Esophagus mucosa (tissue), 1 donor: ENCODE data around the gene ZDHHC17. TPM values are rescaled to one million over a fixed set of nuclear protein-coding genes. Genes with fewer than 3 reads are reported as not detected.
"Not testable (repeated sequence)": the region's sequence is repeated elsewhere in the genome, so short reads cannot be mapped to it uniquely, and the experiment has no call there.

ENCODE experiments used
- ATAC-seq: fragments of 200-7000 bp; cut with Tn5 transposase; one replicate; pipeline ENCODE4 v1.9.1; 2020
- total RNA-seq: library from RNA; stranded (reverse); gene quantifications from one replicate; pipeline ENCODE4 v1.2.4, GENCODE V29; 2023
- donor health status: DM: yes; HTN: yes; CAD: no.

Gene ZDHHC17
- total RNA-seq, 1 donor from 2014 or later, result 9.3 TPM

DNA sequence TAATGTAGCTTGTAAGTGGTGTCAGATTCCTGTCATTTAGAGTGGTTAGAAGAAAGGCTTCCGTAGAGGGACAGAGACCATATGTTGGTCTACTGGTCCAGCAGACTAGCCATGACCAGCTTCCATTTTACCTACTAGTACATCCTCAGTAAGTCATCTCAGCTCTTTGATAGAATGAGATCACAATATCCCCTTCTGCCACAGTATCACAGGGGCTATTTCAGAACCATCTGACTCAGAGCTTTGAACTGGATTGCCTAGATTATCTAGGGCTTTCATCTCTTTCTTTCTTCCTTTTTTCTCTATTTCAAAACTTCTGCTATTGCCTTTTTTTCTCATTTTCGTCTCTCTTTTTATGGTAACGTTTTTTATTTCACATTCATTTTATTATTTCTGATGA lies 4.7 kb downstream of the ZDHHC17 start:
- ATAC-seq, result no peak

DNA sequence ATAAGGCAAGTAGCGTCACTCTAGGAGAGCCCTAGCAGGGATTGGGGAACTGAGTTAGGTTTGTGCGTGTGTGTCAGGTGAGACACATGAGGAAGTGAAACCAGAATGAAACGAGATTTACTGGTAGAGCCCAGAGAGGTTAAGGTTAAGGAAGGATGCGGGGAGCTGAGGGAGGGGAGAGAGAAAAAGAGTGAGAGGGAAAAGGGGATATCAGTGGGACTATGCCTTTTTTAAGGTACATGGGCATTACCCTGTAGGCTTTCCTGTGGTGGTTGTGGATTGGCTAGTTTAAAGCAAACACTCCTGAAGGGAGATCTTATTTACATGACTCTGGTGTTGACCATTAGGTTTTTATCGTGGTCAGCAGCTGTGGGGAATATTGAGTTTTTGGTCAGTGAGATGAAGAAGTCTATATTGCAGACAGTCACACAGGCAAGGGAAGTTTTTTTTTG lies 13.9 kb downstream of the ZDHHC17 start:
- ATAC-seq, result peak; percentile 59

DNA sequence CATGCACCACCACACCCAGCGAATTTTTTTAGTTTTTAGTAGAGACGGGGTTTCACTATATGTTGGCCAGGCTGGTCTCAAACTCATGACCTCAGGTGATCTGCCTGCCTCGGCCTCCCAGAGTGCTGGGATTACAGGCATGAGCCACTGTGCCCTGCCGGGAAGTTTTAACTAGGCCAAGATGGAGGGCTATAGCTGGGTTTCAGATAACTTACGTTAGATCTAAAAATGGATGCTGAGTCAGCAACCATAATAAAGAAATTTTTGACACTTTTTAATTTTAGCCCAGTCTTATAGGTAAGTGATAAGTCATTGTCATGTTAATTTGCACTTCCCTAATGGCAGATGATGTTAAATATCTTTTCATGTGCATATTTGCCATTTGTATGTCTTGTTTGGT lies 14.4 kb downstream of the ZDHHC17 start:
- ATAC-seq, result no peak

DNA sequence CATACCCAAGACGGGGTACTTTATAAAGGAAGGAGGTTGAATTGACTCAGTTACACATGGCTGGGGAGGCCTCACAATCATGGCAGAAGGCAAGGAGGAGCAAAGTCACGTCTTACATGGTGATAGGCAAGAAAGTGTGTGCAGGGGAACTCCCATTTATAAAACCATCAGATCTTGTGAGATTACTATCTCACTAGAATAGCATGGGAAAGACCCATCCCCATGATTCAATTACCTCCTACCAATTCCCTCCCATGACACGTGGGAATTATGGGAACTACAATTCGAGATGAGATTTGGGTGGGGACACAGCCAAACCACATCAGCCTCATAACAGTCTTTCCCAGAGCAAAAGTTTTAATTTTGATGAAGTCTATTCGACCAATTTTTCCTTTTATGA lies 15.4 kb downstream of the ZDHHC17 start:
- not testable (repeated sequence) for ATAC-seq

DNA sequence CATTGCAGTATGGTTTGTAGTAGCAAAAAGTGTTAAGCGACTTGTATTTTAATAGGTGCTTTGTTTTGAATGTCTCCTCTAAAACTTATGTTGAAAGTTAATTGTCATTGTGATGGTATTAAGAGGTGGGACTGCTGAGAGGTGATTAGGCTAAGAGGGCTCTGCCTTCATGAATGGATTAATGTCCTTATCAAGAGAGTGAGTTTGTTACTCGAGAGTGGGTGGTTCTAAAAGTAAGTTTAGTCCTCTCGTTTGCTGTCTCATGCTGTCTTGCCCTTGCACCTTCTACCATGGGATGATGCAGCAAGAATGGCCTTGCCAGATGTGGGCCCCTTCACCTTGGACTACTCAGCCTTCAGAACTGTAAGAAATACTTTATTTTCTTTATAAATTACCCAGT lies 17.4 kb downstream of the ZDHHC17 start:
- ATAC-seq, result no peak

DNA sequence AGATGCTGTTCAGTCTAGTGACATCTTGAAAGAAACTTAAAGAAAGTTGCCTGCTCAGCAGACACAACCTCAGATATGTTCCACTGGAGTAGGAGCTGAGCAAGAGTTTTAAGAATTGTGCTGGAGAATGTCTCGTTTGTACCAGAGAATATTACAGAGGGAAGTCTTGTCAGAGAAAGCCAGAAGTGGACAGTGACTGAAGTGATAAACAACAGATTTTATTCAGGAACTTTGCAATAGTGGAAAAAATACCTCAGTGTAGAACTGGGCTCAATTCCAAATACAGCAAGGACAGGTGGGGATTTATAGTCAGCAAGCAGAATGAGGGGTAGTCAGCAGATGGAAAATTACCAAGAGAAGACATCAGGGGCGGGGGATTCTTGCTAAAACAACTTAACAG lies 18.6 kb downstream of the ZDHHC17 start:
- ATAC-seq, result no peak

DNA sequence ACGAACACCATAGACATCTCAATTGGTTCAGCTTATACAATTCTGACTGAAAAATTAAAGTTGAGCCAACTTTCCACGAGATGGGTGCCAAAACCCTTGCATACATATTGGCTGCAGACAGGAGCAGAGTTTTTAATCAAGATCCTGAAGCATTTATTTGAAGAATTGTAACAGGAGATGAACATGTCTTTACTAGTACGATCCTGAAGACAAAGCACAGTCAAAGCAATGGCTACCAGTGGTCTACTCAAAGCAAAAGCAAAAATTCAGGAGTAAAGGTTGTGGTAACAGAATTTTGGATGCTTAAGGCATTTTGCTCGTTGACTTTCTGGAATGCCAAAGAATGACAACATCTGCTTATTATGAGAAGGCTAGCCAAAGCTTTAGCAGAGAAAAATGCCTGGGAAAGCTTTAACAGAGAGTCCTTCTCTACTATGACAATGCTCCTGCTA lies 20.7 kb downstream of the ZDHHC17 start:
- ATAC-seq, result no peak

DNA sequence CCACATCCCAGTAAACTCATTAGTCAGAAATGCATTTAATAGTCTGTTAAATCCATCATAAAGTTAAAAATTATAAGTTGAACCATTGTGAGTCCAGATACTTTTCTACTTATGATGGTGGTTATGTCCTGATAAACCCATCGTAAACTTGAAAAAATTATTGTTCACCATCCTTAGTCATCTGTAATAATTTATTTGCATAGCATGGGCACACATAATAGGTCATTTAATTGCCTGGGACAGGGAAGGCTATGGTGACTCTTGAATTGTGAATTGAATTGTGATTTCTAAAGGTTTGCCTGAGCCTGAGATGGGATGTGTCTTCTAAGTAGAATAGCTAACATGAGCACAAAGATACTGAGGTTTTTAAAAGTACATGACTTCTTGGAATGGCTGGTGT lies 21.5 kb downstream of the ZDHHC17 start:
- no peak for ATAC-seq

DNA sequence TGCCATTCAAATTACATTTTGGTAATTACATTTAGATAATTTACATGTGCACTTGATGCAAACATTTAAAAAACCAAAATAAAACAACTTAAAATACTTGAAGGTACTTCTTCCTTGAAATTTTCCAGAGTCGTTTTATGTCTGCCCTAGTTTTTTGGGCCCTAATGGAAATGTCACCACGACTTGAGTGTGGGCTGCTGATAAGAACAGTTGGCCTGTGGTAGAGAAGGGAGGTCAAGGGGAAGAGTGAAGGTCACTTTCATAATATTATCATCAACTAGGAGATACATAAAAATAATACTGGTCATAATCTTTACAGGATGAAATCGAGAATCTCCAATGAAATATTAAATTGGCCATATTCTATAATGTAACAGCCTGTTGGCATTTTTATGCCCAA lies 23.1 kb downstream of the ZDHHC17 start:
- ATAC-seq, result no peak

DNA sequence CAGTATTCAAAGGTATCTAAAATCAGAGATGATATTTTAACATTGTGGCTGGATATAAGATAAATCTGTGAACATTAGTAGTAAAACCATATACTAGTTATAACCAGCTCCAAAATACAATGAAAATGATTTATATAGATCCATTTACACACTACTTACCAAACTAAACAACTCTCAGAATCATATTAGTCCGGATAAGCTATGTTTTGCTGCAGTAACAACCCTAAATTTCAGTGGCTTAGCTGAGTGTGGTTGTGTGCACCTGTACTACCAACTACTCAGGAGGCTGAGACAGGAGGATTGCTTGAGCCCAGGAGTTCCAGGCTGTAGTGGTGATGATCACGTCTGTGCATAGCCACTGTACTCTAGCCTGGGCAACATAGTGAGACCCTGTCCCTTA lies 23.8 kb downstream of the ZDHHC17 start:
- no peak for ATAC-seq

DNA sequence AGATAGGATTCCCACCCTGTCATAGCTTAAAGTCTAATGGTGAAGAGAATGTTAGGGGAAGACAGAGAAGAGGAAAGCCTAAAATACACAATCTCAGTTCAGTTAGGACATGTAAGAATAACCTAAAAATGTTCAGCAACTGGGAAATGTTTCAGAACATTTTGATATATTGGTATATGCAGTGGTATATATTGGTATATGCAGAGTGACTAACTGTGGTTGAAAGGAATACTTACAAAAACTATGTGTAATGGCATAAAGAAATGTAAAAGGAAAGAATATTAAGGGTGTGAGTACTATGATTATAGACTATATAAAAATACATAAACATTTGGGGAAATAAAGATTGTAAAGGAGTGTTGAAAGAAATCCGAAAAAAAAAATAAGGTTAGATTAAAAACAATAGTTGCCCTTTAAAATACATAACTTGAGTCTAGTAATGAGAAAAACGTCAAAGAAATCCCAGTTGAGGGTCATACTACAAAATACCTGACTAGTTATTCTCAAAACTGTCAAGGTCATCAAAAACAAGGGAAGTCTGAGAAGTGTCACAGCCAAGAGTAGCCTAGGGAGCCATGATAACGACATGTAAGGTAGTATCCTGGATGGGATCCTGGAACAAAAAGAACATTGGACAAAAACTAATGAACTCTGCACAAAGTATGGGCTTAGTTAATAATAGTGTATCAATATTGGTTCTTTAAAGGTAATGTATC lies 25.6 kb downstream of the ZDHHC17 start:
- ATAC-seq, result no peak

DNA sequence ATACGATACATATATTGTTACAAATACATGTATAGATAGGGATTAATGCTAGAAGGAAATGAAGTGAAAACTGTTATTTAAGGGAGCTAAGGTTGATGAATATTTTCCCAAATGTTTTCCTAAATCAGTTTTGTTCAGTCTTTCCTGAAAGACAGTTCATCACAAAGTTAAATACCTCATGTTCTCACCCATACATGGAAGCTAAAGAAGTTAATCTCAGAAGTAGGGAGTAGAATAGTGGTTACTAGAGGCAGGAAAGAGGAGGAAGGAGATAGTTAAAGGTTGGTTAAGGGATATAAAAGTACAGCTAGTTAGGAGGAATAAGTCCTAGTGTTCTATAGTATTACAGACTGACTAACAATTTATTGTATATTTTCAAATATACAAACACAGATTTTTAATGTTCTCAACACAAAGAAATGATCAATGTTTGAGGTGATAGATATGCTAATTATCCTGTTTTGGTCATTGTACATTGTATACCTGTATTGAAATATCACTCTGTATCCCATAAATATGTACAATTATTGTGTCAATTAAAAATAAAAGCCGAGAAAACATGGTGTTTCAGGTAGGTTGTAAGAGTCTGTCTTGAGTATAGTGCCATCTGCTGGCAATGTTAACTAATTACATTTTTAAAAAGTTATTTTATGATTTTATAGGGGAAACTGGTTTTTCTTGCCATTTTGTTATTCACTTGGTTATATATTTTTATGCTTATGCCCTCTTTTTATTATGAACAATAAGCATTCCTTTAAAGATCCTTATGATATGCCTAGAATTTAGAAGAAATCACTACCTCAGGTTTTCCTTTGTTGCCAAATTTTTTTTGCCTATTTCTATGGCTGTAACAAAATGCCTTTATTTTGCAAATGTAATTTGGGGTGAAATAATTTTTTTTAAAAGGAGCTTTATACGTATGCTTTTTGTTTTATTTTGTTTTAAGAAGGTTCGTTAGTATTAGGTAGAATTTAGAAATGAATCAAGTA lies 26.9 kb downstream of the ZDHHC17 start:
- no peak for ATAC-seq

DNA sequence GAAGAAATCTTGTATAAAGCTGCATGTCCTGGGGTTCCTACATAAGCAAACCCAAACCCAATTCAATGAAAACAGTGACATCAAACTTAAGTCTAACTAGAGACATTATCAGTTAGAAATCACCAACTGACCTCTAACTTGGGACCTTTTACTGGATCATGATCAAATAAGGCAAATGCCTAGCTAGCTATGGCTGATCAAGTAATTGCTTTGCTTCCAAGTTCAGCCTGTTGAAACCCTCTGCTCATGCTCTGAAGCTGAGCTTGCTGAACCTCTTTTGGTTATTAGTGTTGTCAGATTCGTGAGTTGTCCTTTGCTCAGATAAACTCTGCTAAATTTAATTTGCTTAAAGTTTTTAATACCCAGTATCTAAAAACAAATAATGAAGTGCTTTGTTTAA lies 28.9 kb downstream of the ZDHHC17 start:
- no peak for ATAC-seq

DNA sequence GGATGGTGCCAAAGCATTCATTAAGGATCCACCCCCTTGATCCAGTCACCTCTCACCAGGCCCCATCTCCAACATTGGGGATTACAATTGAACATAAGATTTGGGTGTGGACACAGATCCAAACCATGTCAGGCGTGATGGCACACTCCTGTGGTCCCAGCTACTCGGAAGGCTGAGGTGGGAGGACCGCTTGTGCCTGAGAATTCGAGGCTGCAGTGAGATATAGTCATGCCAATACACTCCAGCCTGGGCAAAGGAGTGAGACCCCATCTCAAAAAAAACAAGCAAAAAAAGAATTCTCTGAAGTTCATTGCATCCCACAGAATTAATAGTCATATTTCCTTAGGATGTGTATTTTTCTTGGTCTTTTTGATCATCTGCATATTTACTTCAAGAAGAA lies 34.9 kb downstream of the ZDHHC17 start:
- ATAC-seq, result no peak

DNA sequence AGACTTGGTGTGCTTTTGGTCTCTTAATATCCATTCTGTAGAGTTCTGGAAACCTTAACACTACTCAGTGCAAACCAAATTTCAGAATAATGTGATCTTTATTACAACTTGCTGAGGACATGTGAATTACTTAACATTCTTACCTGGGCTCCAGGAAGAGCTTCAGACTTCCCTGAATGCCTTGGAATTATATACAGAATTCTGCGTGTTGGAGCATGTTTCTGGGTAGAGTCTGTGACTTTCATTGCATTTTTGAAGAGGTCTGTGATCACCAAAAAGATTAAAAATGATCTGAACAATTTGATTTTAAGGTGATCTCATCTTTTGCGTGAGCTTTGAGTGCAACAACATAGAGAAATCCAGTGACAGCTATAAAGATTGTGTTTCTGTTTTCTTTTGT lies 35.4 kb downstream of the ZDHHC17 start:
- peak; percentile 54 for ATAC-seq

DNA sequence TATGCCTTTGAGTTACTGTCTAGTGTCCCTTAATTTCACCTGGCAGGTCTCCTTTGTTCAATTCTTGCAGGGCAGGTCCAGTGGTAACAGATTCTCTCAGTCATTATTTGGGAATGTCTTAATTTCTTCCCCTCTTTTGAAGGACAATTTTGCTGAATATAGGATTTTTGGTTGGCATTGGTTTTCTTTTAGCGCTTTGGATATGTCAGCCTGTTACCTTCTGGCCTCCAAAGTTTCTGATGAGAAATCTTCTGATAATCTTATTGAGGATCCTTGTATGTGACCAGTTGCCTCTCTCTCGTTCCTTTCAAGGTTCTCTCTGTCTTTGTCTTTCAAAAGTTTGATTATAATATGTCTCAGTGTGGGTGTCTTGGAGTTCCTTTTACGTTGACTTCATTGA lies 38.1 kb downstream of the ZDHHC17 start:
- no peak for ATAC-seq

DNA sequence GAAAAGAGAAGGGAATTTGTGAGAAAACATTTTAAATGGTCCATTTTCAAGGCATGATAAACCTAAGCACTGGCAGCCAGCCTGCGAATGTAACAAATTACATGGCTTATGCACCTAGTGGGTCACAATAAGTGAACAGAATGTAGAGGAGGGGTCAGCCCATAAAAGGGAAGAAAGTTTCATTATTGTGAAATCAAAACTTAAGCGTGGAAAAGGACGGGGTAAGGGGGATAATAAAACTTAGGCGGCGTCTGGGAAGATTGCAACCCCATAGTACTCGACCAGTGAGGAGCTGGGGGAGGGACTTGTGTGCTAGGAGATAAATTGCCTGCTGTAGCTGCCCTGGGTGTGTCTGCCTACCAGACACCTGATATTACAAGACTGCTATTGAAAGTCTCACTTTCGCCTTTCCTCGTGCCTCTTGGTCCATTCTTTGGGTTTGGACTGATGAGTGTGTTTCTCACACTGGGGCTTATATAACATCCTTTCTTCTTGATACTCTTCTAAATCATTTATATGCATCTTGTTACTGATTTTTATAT lies 40.6 kb downstream of the ZDHHC17 start:
- no peak for ATAC-seq

DNA sequence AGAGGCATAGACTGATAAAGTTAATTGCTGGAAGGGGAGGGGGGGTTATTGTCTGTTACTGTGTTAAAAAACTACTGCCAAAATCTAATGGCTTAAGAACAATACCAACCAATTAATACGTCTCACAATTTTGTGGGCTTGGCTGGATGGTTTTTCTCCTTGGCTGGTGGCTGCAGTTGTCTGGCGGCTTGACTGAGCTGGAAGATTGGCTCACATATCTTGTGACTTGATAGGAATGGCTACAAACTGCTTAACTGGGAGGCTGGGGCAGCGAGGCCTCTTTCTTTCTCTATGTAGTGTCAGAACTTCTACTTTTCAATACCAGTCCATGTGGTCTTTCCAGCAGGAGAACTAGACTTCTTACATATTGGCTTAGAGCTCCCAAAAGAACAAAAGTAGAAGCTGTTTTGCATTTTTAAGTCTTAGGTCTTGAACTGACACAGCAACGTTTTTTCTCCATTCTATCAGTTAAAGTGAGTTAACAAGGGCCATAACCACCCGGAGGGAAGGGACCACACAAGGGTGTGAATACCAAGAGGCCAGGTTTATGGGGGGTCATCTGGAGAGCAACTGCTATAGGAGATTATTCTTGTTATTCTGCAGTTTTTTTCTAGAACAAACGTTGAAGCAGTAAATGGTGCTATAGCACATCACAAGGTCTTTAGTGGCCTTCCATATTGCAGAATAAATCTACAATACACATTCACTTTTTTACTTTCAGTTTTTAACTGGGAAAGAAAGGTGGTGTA lies 46.9 kb downstream of the ZDHHC17 start:
- ATAC-seq, result no peak

DNA sequence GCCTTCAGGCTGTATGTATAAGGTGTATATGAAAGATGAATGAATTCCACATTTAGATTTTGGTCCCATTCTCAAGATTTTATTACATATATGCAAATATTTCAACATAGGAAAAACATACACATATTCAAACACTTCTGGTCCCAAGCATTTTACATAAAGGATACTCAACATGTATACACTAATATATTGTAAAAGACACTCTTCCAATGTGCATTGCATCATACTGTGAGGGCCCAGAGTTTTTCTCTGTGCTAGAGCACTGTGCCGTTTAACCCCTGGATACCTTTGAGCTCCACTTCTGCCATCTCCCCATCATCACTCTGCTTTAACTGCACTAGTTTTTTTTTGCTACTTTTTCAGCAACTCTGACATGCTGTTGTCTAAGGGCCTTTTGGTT lies 48.1 kb downstream of the ZDHHC17 start:
- ATAC-seq, result no peak

DNA sequence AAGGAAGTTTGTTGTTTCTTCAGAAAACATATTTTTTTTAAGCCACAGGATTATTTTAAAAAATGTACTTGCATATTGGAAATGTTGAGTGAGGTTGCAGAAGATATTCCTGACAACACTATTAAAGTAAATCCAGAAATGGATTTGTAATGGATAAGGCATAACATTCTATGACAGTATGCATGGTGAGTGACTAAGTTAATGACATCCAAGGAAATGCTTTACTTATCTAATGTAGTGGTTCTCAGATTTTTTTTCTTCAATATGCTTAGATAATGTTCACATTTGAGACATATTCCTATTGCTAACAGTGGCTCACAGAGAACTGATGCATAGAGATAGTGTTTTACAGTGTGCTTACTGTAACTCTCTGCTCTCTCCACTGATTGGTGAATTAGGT lies 49.4 kb downstream of the ZDHHC17 start:
- no peak for ATAC-seq

DNA sequence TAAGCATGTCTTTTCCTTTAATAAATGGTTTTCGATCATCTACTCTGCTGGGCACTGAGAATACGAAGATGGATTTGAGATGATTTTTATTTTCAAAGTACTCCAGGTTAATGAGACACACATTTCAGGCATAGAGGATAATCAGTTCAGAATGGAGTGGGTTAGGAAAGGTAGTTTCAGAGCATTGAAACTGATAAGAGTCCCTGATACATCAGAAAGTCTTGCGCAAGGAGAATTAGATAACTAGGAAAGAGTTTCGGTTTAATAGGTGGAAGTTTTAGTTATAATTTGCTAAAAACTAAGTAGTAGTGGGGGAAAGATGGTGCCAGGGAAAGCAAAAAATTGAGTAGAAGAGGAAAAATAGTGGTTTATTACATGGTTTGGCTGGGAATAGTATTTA lies 50.1 kb downstream of the ZDHHC17 start:
- ATAC-seq, result no peak

DNA sequence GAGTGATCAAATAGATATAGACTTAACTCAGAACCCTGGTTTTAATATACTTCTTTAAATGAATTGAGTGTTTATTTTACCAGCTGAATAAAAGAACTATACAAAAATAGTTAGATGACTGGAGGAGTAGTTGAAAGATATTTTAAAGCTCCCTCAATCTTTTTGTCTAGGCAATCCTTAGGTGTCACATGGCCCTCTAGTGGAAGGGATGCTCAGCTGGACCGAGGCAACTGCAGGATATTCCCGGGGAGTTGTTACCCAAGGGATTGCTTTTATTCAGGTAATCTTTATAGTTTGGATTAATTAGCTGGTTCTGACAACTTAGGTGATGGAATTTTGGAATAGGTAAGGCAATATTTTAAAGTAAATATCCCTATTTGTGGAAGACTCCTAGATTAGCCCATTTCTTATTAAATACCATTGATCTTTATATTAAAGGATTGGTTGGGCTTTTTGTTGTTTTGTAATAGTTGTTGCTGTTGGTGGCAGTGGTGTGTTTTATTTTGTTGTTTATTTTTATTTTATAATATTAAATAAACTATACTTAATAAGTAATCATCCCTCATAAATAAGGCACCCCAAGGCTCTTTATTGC lies 57.1 kb downstream of the ZDHHC17 start:
- ATAC-seq, result no peak
